ENCODE measurements around the gene KHDC1L.
"Not testable (repeated sequence)": the region's sequence is repeated elsewhere in the genome, so short reads cannot be mapped to it uniquely, and the experiment has no call there.

The KHDC1L gene

DNA sequence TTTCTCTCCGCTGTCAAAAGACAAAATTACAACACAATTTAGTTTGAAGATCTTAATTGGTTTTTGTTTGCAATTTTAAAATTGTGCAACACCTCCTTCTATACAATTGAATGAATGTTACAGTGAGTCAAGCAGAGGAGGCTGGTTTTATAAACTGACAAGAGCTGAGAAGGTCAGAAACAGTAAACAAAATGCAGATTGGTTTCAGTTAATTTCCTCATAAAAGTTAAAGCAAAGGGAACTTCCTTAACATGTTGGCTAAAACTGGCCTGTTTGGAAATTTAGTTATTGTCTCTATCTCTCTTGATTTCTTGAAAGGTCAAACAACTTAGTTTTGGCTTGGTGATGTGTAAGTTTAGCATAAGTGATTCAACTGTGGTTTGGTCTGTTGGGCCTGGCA is 22.2 kb downstream of the KHDC1L start:
- no peak for DNase-seq

DNA sequence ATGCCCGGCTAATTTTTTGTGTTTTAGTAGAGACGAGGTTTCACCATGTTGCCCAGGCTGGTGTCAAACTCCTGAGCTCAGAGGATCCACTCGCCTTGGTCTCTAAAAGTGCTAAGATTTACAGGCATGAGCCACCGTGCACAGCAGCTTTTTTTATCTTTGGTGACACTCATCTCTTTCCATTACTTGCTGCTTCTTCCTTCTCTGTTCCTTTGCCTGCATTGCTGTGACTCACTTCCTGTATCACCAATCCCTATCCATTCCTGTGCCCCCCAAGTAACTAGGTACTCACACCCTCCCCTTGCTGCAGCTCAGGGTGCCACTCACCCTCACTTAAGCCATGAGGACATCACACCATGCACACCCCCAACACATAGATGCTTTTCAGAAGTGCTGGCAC is 24.6 kb downstream of the KHDC1L start:
- DNase-seq = no peak

DNA sequence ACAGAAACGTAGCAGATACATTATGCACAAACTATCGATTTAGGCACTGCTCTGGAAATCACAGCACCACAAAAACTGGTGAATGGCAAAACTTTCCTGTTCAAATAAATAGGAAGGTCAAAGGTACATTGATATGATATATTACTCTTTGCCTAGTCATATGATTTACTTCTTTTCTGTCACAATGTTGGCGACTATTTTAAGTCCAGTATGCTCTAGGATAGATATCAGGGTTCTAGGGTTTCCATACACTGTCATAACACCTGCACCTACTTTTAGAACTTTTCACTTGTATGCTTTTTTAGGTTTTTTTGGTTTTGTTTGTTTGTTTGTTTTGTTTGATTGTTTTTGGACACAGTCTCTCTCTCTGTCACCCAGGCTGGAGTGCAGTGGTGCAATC is 25.0 kb downstream of the KHDC1L start:
- no peak for DNase-seq

DNA sequence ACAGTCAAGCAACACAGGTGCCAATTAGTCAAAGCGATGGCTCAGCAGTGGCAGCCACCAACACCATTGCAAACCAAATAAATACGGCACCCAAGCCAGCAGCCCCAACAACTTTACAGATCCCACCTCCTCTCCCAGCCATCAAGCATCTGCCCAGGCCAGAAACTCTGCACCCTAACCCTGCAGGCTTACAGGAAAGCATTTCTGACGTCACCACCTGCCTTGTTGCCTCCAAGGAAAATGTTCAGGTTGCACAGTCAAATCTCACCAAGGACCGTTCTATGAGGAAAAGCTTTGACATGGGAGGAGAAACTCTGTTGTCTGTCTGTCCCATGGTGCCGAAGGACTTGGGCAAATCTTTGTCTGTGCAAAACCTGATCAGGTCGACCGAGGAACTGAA is 30.6 kb downstream of the KHDC1L start:
- no peak for DNase-seq

DNA sequence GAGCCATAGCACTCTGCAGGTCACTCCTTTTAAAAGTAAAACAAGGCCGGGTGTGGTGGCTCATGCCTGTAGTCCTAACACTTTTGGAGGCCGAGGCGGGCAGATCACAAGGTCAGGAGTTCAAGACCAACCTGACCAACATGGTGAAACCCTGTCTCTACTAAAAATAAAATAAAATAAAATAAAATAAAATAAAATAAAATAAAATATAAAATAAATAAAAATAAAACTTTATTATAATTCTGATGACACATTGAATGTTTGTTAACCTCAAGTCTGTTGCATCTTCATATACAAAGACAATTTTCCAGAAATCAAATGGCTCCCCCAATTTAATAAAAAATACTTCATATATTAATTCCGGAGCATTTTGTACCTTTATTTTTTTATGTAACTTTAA is 32.0 kb downstream of the KHDC1L start:
- DNase-seq = not testable (repeated sequence)

DNA sequence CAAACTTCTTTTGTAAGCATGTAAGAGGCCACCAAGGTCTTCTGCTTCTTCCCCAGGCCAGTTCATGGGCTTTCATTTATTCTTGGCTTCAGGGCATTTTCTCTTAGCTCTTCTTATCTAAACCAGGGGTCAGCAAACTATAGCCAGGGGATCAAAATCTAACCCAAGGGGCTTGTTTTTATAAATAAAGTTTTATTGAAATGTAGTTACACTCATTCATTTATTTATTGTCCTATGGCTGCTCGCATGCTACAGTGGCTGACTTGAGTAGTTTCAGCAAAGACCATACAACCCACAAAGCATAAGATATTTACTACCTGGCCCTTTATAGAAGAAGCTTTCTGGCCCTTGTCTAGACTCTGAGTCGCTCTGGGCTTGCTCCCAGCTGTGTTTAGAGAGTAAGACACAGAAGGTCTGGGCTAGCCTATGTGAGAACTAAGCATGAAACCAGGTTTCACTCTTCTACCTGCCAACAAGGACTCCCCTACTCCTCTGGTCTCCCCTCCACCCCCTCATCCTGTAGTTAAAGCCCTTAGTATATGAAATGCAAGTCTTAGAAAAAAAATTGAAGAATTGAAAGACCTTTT is 43.2 kb downstream of the KHDC1L start:
- no peak for DNase-seq

DNA sequence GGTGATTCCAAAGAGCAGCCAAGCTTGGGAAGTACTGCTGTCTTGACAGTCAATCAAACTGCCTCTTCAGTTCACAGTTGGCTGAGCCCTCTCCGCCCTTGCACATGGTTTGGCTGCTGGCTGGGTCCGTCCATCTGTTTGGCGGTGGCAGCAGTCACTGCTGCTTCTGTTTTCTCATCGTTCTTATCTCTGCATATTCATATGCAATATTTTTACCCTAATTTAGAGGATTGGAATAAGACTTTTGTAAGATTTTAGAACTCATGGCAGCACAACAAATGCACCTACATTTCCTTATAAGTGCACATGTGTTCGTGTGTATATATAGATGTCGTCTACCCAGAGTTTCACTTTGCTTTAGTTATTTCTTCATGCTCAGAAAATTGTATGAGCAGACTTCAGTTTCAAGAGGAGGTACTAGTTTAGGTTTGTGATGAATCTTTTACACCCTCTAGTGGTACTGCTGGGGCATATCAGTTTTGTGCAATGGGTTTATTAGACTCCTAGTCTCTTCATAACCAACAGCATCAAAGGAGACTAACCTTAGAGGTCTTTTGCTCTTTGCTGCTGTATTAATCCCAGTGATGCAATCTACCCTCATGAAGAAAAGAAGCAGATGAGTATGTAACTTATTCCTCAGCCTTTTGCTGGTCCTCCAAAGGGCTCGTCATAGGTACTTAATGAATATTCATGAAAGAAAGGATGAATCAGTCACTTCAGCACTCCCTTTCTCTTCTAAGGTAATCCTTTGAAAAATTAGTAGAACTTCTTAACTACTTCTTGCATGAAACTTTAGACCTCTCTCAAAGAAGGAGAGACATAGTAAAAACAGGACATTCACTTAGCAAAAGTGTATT is 44.3 kb downstream of the KHDC1L start:
- DNase-seq = peak; percentile 19

DNA sequence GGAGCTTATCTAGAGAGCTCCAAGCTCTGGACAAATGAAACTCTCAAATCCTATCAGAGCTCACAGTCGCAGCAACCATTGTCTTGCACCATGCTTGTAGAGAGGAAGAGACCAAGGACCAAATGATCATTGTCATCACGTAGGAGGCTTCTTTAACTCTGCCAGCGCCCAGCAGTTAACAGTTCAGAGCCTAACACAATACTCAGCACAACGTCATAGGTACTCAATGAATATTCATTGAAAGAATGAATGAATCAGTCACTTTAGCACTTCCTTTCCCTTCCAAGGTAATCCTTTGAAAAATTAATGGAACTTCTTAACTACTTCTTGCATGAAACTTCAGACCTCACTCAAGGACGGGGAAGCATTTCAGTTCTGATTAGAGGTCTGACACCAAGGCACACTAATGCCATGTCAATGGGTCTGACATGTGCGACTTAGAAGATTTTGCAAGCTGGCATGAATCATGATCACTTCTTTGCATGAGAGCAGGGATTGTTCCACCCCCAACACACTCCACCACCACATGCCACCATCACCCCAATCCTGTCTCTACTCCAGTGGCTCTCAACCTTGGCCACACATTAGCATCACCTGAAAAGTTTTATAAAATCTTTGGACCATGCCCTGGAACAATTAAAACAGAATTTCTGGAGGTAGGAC is 45.1 kb downstream of the KHDC1L start:
- DNase-seq = no peak

DNA sequence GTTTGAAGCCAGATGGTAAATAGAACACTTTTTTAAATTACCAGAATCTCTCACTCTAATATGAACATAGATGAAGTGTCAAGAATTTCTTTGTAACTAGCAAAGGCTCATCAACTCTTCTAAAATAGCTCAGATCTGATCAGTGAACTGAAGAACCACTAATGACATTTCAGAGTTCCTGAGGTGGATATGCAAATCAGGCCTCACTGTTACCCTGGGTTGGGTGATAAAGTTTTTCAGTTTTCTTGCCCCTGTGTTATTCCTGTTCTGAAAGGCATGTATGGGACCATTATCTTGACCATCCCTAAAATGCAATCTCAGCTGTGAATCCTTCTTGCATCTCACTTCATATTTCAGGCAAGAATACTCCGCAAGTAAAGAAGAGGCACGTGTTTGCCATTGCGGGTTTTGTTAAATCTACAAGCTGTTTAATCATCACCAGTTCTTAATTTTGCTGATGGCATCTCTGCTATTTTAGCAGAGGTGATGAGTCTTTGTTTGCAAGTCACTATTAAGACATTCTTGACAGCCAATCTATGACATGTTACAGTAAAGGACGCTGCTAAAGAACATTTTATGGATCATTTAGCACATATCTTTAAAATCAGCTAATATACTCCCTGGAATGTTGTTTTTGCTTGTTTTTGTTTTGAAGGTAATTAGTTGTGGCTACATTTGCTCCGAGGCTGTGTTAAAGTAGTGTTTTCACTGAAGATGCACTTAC is 47.9 kb downstream of the KHDC1L start:
- DNase-seq = no peak

DNA sequence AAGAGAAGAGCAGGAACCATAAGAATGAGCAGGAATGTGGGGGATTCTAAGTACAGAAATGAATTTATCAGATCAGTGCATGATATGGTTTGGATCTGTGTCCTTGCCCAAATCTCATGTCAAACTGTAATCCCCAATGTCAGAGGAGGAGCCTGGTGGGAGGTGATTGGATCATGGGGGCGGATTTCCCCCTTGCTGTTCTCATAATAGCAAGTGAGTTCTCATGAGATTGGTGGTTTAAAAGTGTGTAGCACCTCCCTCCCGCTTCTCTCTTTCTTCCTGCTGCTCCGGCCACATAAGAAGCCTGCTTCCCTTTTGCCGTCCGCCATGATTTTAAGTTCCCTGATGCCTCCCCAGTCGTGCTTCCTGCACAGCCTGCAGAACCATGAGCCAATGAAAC is 49.2 kb downstream of the KHDC1L start:
- no peak for DNase-seq

DNA sequence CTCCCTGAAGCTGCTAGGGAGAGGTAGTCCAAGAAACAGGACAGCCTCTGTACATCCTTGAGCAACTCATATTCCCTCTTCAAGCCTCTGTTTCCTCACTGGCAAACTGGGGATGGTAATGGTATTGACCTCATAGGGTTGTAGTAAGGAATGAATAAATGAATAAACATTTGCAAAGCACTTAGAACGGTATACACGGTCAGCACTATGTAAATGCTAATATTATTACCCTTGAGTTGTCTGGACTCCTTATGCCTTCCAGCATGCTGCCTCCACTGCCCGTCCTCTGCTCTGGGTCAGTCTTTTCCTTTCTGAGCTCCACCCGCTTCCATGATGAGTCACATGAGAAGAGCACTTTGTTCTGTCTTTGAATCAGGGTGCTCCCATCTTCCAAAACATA is 50.6 kb downstream of the KHDC1L start:
- no peak for DNase-seq
